Loucy (cell line): Measurements from ENCODE around the gene FFAR3.

ENCODE experiments used
- CTCF ChIP-seq: fragments of 200-600 bp; sonication (generic); conservative IDR thresholded peaks from 2 replicates; pipeline ENCODE4 v1.5.1; 2014; ENCODE audit warnings: mild to moderate bottlenecking, antibody characterized with exemption, low read length
- EZH2phosphoT487 ChIP-seq: fragments of 200-600 bp; IDR thresholded peaks from 2 replicates; pipeline ENCODE4 v1.6.1; 2018; ENCODE audit warnings: antibody characterized with exemption, mild to moderate bottlenecking, moderate library complexity, borderline replicate concordance

GRCh38 chr19:35309481-35310279 lies 48.6 kb upstream of the FFAR3 start:
- no peak for TF ChIP-seq CTCF
- no peak for TF ChIP-seq EZH2phosphoT487
